Liver (tissue), 9 donors: ENCODE measurements around the gene S100Z. TPM values are rescaled to one million over a fixed set of nuclear protein-coding genes. Genes with fewer than 3 reads are reported as not detected.

ENCODE experiments used
- DNase-seq: peaks from one replicate; pipeline ENCODE4 v3.0.0-alpha.2; 2017; ENCODE audit warnings: low spot score
- H3K27ac ChIP-seq, 2 donors: one replicate each; pipeline ENCODE4 v1.7.0; 2013; ENCODE audit warnings: inconsistent platforms in 2 of 2, low read length in 2 of 2, control low read depth in 1 of 2, low read depth in 1 of 2, mild to moderate bottlenecking in 1 of 2
- H3K27me3 ChIP-seq, 4 donors: one replicate each; pipeline versions ENCODE4 v1.6.1 to v1.7.0; 2013; ENCODE audit warnings: low read length in 3 of 4, inconsistent platforms in 1 of 4, mild to moderate bottlenecking in 1 of 4, moderate library complexity in 1 of 4; ENCODE audit not compliant: control insufficient read depth in 4 of 4, insufficient read depth in 4 of 4
- H3K36me3 ChIP-seq, 4 donors: one replicate each; pipeline versions ENCODE4 v1.6.1 to v1.7.0; 2013; ENCODE audit warnings: low read length in 3 of 4, mild to moderate bottlenecking in 3 of 4, low read depth in 1 of 4, moderate library complexity in 1 of 4; ENCODE audit not compliant: control insufficient read depth in 4 of 4, insufficient read depth in 3 of 4
- H3K4me1 ChIP-seq, 4 donors: one replicate each; pipeline versions ENCODE4 v1.6.1 to v1.7.0; 2013; ENCODE audit warnings: low read length in 3 of 4, mild to moderate bottlenecking in 3 of 4, moderate library complexity in 1 of 4; ENCODE audit not compliant: control insufficient read depth in 4 of 4, insufficient read depth in 4 of 4
- H3K4me3 ChIP-seq, 3 donors: one replicate each; pipeline versions ENCODE4 v1.6.1 to v1.7.0; 2013; ENCODE audit warnings: low read length in 3 of 3, control low read depth in 1 of 3, low read depth in 1 of 3, mild to moderate bottlenecking in 1 of 3
- H3K9ac ChIP-seq, 2 donors: one replicate each; pipeline ENCODE4 v1.7.0; 2013; ENCODE audit warnings: low read length in 2 of 2, mild to moderate bottlenecking in 2 of 2, moderate library complexity in 2 of 2, control low read depth in 1 of 2, low read depth in 1 of 2
- H3K9me3 ChIP-seq, 4 donors: one replicate each; pipeline versions ENCODE4 v1.6.1 to v1.7.0; 2013; ENCODE audit warnings: low read length in 3 of 4; ENCODE audit not compliant: control insufficient read depth in 4 of 4
- ATF3 ChIP-seq: IDR thresholded peaks from 2 replicates; pipeline ENCODE4 v1.6.1; 2016; ENCODE audit warnings: antibody characterized with exemption
- EGR1 ChIP-seq, 2 donors: IDR thresholded peaks; 2 replicates each; pipeline ENCODE4 v1.6.1; 2016 to 2018; ENCODE audit warnings: antibody characterized with exemption in 2 of 2, low read depth in 2 of 2
- FOXA1 ChIP-seq: IDR thresholded peaks from 2 replicates; pipeline ENCODE4 v1.6.1; 2016; ENCODE audit warnings: antibody characterized with exemption
- FOXA2 ChIP-seq: IDR thresholded peaks from 2 replicates; pipeline ENCODE4 v1.6.1; 2016; ENCODE audit warnings: antibody characterized with exemption
- GABPA ChIP-seq, 2 donors: IDR thresholded peaks in 1 of 2; conservative IDR thresholded peaks in 1 of 2; 2 replicates each; pipeline ENCODE4 v1.6.1; 2016; ENCODE audit warnings: antibody characterized with exemption in 2 of 2, mild to moderate bottlenecking in 1 of 2, moderate library complexity in 1 of 2
- HNF4G ChIP-seq: IDR thresholded peaks from 2 replicates; pipeline ENCODE4 v1.6.1; 2016; ENCODE audit warnings: antibody characterized with exemption
- JUND ChIP-seq, 2 donors: IDR thresholded peaks; 2 replicates each; pipeline ENCODE4 v1.6.1; 2016; ENCODE audit warnings: antibody characterized with exemption in 2 of 2
- RAD21 ChIP-seq, 2 donors: IDR thresholded peaks; 2 replicates each; pipeline ENCODE4 v1.6.1; 2016; ENCODE audit warnings: antibody characterized with exemption in 2 of 2, mild to moderate bottlenecking in 2 of 2
- REST ChIP-seq: IDR thresholded peaks from 2 replicates; pipeline ENCODE4 v1.6.1; 2016; ENCODE audit warnings: antibody characterized with exemption, mild to moderate bottlenecking
- RXRA ChIP-seq, 2 donors: IDR thresholded peaks; 2 replicates each; pipeline ENCODE4 v1.6.1; 2017 to 2018; ENCODE audit warnings: antibody characterized with exemption in 2 of 2, mild to moderate bottlenecking in 1 of 2
- SP1 ChIP-seq: IDR thresholded peaks from 2 replicates; pipeline ENCODE4 v1.6.1; 2018; ENCODE audit warnings: antibody characterized with exemption, mild to moderate bottlenecking
- TAF1 ChIP-seq: conservative IDR thresholded peaks from 2 replicates; pipeline ENCODE4 v1.6.1; 2016; ENCODE audit warnings: antibody characterized with exemption, mild to moderate bottlenecking
- YY1 ChIP-seq: IDR thresholded peaks from 2 replicates; pipeline ENCODE4 v1.6.1; 2016; ENCODE audit warnings: antibody characterized with exemption, mild to moderate bottlenecking
- ZBTB33 ChIP-seq: IDR thresholded peaks from 2 replicates; pipeline ENCODE4 v1.6.1; 2016; ENCODE audit warnings: antibody characterized with exemption
- WGBS: extraction: QIAGEN DNeasy Blood & Tissue Kit; methylation state at CpG from one replicate; pipeline ENCODE4 v1.1.7; 2013; 5-methylcytosine and 5-hydroxymethylcytosine counted together
- polyA plus RNA-seq, 2 donors: library from polyadenylated mRNA; stranded (reverse) in 1 of 2; unstranded in 1 of 2; fragments of 200-250 nt in 1 of 2; fragments of >200 nt in 1 of 2; fragmentation: Nextera tagmentation in 1 of 2; extraction: Ambion mirVana in 1 of 2; gene quantifications; one replicate each; pipeline versions ENCODE4 v1.2.1 to v1.2.3, GENCODE V29; 2013 to 2015
- total RNA-seq, 2 donors: library from RNA; depleted of rRNA; stranded (reverse); fragments of >200 nt; gene quantifications; one replicate each; pipeline ENCODE4 v1.2.3, GENCODE V29; 2014
- TF ChIP-seq, protein P1 (sequence below): fragments of 150-350 bp; IDR thresholded peaks from 2 replicates; pipeline ENCODE4 v1.5.1; 2017; ENCODE audit warnings: improper control_type of control experiment, low read depth, low read length; ENCODE audit not compliant: missing input control
- TF ChIP-seq, protein P2 (sequence below): IDR thresholded peaks from 2 replicates; pipeline ENCODE4 v1.6.1; 2016; ENCODE audit warnings: antibody characterized with exemption
- donor health status: healthy.
- donor health status: healthy.
- donor health status: healthy.
- donor health status: healthy.
- donor health status: healthy.

The S100Z gene
- total and polyA plus RNA-seq, 4 donors: 0.05 to 0.33 (median 0.33) TPM; not detected in 1

DNA sequence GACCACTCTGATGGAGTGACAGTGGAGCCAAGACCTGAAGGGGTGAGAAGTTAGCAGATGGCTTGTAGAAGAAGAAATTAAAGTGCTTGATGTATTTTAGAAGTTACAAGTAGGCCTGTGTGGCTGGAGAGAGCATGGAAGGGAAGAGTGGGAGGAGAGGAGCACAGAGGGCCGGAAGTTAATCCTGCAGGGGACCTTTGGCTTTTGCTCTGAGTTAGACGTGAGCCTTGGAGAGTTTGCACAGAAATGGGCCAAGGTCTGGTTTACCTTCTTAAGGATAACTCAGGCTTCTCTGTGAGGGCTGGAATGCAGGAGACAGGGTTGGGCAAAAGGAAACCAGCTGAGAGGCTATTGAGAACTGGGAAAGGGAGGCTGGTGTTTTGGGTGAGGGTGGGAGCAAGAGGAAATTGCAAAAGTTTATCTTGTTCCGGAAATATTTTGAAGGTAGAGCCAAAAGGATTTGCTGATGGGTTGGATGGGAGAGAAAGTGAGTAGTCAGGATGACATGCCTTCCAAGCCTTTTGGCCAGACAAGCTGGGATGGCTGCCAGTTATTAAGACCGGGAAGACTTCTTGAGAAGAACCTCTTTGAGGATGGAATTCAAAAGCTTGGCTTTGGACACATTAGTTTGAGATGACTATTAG is 48.5 kb upstream of the S100Z start:
- 71% methylated on average over 4 of the region's 4 CpGs for WGBS
- H3K4me1 ChIP-seq: no peaks in the 10 kb centered on the region
- DNase-seq: no peak
- no peak for TF ChIP-seq REST
- no peak for TF ChIP-seq GABPA (IDR thresholded peaks at IDR 0.05 in 1 of 2, conservative IDR thresholded peaks at IDR 0.05 in 1 of 2)
- no peak for TF ChIP-seq RXRA (IDR thresholded peaks at IDR 0.05)
- no peak for TF ChIP-seq ATF3
- TF ChIP-seq ZBTB33: no peak
- TF ChIP-seq RAD21 (IDR thresholded peaks at IDR 0.05): no peak
- TF ChIP-seq, protein P1, sequence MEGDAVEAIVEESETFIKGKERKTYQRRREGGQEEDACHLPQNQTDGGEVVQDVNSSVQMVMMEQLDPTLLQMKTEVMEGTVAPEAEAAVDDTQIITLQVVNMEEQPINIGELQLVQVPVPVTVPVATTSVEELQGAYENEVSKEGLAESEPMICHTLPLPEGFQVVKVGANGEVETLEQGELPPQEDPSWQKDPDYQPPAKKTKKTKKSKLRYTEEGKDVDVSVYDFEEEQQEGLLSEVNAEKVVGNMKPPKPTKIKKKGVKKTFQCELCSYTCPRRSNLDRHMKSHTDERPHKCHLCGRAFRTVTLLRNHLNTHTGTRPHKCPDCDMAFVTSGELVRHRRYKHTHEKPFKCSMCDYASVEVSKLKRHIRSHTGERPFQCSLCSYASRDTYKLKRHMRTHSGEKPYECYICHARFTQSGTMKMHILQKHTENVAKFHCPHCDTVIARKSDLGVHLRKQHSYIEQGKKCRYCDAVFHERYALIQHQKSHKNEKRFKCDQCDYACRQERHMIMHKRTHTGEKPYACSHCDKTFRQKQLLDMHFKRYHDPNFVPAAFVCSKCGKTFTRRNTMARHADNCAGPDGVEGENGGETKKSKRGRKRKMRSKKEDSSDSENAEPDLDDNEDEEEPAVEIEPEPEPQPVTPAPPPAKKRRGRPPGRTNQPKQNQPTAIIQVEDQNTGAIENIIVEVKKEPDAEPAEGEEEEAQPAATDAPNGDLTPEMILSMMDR: no peak
- no peak for TF ChIP-seq FOXA2
- no peak for TF ChIP-seq EGR1 (IDR thresholded peaks at IDR 0.05; ENCODE audit: low read depth in 2 of 2)
- TF ChIP-seq, protein P2, sequence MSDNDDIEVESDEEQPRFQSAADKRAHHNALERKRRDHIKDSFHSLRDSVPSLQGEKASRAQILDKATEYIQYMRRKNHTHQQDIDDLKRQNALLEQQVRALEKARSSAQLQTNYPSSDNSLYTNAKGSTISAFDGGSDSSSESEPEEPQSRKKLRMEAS: no peak
- no peak for TF ChIP-seq FOXA1
- no peak for TF ChIP-seq JUND (IDR thresholded peaks at IDR 0.05)
- TF ChIP-seq SP1: no peak
- H3K9ac ChIP-seq: no peak overlapping the region
- no peaks in the 10 kb centered on the region for H3K36me3 ChIP-seq
- H3K4me3 ChIP-seq: no peak overlapping the region
- H3K9me3 ChIP-seq: no peaks in the 10 kb centered on the region
- no peaks in the 10 kb centered on the region for H3K27me3 ChIP-seq
- no peak overlapping the region for H3K27ac ChIP-seq

GRCh38 chr5:76801803-76802195 is 48.0 kb upstream of the S100Z start:
- H3K4me3 ChIP-seq: no peak overlapping the region
- no peaks in the 10 kb centered on the region for H3K27me3 ChIP-seq
- WGBS: 83% methylated on average over 3 of the region's 3 CpGs
- no peak for DNase-seq
- no peak overlapping the region for H3K27ac ChIP-seq
- H3K9me3 ChIP-seq: no peaks in the 10 kb centered on the region
- H3K4me1 ChIP-seq: no peaks in the 10 kb centered on the region
- H3K9ac ChIP-seq: no peak overlapping the region
- no peaks in the 10 kb centered on the region for H3K36me3 ChIP-seq
- TF ChIP-seq REST: no peak
- no peak for TF ChIP-seq YY1
- TF ChIP-seq EGR1 (IDR thresholded peaks at IDR 0.05; ENCODE audit: low read depth in 2 of 2): no peak
- no peak for TF ChIP-seq RXRA (IDR thresholded peaks at IDR 0.05)
- TF ChIP-seq TAF1: no peak
- no peak for TF ChIP-seq SP1
- TF ChIP-seq HNF4G: no peak
- no peak for TF ChIP-seq FOXA2
- TF ChIP-seq RAD21 (IDR thresholded peaks at IDR 0.05): no peak
- TF ChIP-seq ATF3: no peak
- TF ChIP-seq, protein P1: no peak
- TF ChIP-seq GABPA (IDR thresholded peaks at IDR 0.05 in 1 of 2, conservative IDR thresholded peaks at IDR 0.05 in 1 of 2): no peak
